Activated CD4-positive, CD25-positive, alpha-beta regulatory T cell treated with anti-CD3 and anti-CD28 coated beads, Interleukin-2, amount 50 U/mL, for 16 hours (primary cell): ENCODE measurements around the gene SOX3.

Source experiments
- DNase-seq: peaks from one replicate; pipeline ENCODE4 v3.0.0-alpha.2; 2020; ENCODE audit warnings: low read depth, low spot score

The SOX3 gene

GRCh38 chrX:140495739-140496138, 9.1 kb downstream of the SOX3 start:
- no peak for DNase-seq

- no peak for DNase-seq
Measured at GRCh38 chrX:140492066-140492994, 12.5 kb downstream of the SOX3 start.

GRCh38 chrX:140480765-140481164, 24.1 kb downstream of the SOX3 start:
- DNase-seq, result no peak

GRCh38 chrX:140477987-140478386, 26.9 kb downstream of the SOX3 start:
- DNase-seq, result no peak

GRCh38 chrX:140475025-140475424, 29.8 kb downstream of the SOX3 start:
- no peak for DNase-seq

- no peak for DNase-seq
Measured at GRCh38 chrX:140467211-140467610, 37.7 kb downstream of the SOX3 start.
